Measurements from ENCODE around the gene TBCCD1. TPM values are rescaled to one million over a fixed set of nuclear protein-coding genes. Genes with fewer than 3 reads are reported as not detected.

The TBCCD1 gene
- total RNA-seq, 1 donor from 2014 or later: 16.4 TPM

GRCh38 chr3:186599785-186600166 lies 32.6 kb upstream of the TBCCD1 start:
- Mint-ChIP-seq H3K36me3 (ENCODE audit: unreplicated experiment) (no peaks in the 10 kb centered on the region), H3K4me1 (ENCODE audit: unreplicated experiment) (no peaks in the 10 kb centered on the region), H3K27me3 (ENCODE audit: unreplicated experiment) (peaks cover 7% of the 10 kb centered on the region), H3K4me3 (ENCODE audit: unreplicated experiment) (no peak overlapping the region), H3K27ac (ENCODE audit: unreplicated experiment) (no peak overlapping the region), H3K9me3 (ENCODE audit: unreplicated experiment) (no peaks in the 10 kb centered on the region)
- no peak for DNase-seq (ENCODE audit: extremely low spot score, unreplicated experiment)
- no peak for TF ChIP-seq CTCF (IDR thresholded peaks at IDR 0.05)

GRCh38 chr3:186599142-186599784 lies 32.1 kb upstream of the TBCCD1 start:
- peaks cover 5% of the 10 kb centered on the region for H3K27me3 Mint-ChIP-seq (ENCODE audit: unreplicated experiment)

GRCh38 chr3:186598794-186599141 lies 31.6 kb upstream of the TBCCD1 start:
- H3K27ac Mint-ChIP-seq (ENCODE audit: unreplicated experiment): no peak overlapping the region

More at GRCh38 chr3:186599142-186599784, 32.1 kb upstream of the TBCCD1 start:
- H3K9me3 Mint-ChIP-seq (ENCODE audit: unreplicated experiment): no peaks in the 10 kb centered on the region
- H3K27ac Mint-ChIP-seq (ENCODE audit: unreplicated experiment): no peak overlapping the region
- H3K4me3 Mint-ChIP-seq (ENCODE audit: unreplicated experiment): no peak overlapping the region
- no peaks in the 10 kb centered on the region for H3K36me3 Mint-ChIP-seq (ENCODE audit: unreplicated experiment)
- DNase-seq (ENCODE audit: extremely low spot score, unreplicated experiment): no peak
- no peak for TF ChIP-seq CTCF (IDR thresholded peaks at IDR 0.05)
- H3K4me1 Mint-ChIP-seq (ENCODE audit: unreplicated experiment): no peaks in the 10 kb centered on the region

GRCh38 chr3:186598108-186598784 lies 31.1 kb upstream of the TBCCD1 start:
- H3K4me3 Mint-ChIP-seq (ENCODE audit: unreplicated experiment): no peak overlapping the region
- H3K4me1 Mint-ChIP-seq (ENCODE audit: unreplicated experiment): no peaks in the 10 kb centered on the region
- peaks cover 5% of the 10 kb centered on the region for H3K27me3 Mint-ChIP-seq (ENCODE audit: unreplicated experiment)
- H3K27ac Mint-ChIP-seq (ENCODE audit: unreplicated experiment): no peak overlapping the region
- no peaks in the 10 kb centered on the region for H3K36me3 Mint-ChIP-seq (ENCODE audit: unreplicated experiment)
- no peaks in the 10 kb centered on the region for H3K9me3 Mint-ChIP-seq (ENCODE audit: unreplicated experiment)
- no peak for TF ChIP-seq CTCF (IDR thresholded peaks at IDR 0.05)
- no peak for DNase-seq (ENCODE audit: extremely low spot score, unreplicated experiment)

More at GRCh38 chr3:186598794-186599141, 31.6 kb upstream of the TBCCD1 start:
- Mint-ChIP-seq H3K4me3 (ENCODE audit: unreplicated experiment) (no peak overlapping the region), H3K9me3 (ENCODE audit: unreplicated experiment) (no peaks in the 10 kb centered on the region), H3K4me1 (ENCODE audit: unreplicated experiment) (no peaks in the 10 kb centered on the region), H3K36me3 (ENCODE audit: unreplicated experiment) (no peaks in the 10 kb centered on the region), H3K27me3 (ENCODE audit: unreplicated experiment) (peaks cover 5% of the 10 kb centered on the region)
- TF ChIP-seq CTCF (IDR thresholded peaks at IDR 0.05): no peak
- DNase-seq (ENCODE audit: extremely low spot score, unreplicated experiment): no peak

- no peak for TF ChIP-seq CTCF (IDR thresholded peaks at IDR 0.05)
- H3K9me3 Mint-ChIP-seq (ENCODE audit: unreplicated experiment): no peaks in the 10 kb centered on the region
- H3K27ac Mint-ChIP-seq (ENCODE audit: unreplicated experiment): no peak overlapping the region
- no peak overlapping the region for H3K4me3 Mint-ChIP-seq (ENCODE audit: unreplicated experiment)
- peaks cover 2% of the 10 kb centered on the region for H3K27me3 Mint-ChIP-seq (ENCODE audit: unreplicated experiment)
- no peak for DNase-seq (ENCODE audit: extremely low spot score, unreplicated experiment)
- H3K36me3 Mint-ChIP-seq (ENCODE audit: unreplicated experiment): no peaks in the 10 kb centered on the region
- H3K4me1 Mint-ChIP-seq (ENCODE audit: unreplicated experiment): no peaks in the 10 kb centered on the region
Observed at GRCh38 chr3:186596568-186597287, 29.6 kb upstream of the TBCCD1 start.
